Thyroid gland (tissue), 4 donors: ENCODE measurements around the gene PLEKHA8.

ENCODE experiments used
- POLR2A ChIP-seq, 2 donors: fragments of 450-650 bp; IDR thresholded peaks; one replicate each; pipeline ENCODE4 v1.6.1; 2017; ENCODE audit warnings: antibody characterized with exemption in 2 of 2, mild to moderate bottlenecking in 2 of 2, moderate library complexity in 1 of 2
- TF ChIP-seq, protein P1 (sequence below), 6 experiments: fragments of 200-600 bp in 3 of 6; fragments of 450-650 bp in 3 of 6; sonication (generic) in 3 of 6; IDR thresholded peaks; one replicate each; pipeline ENCODE4 v1.5.1; 2016 to 2019; ENCODE audit warnings: antibody characterized with exemption in 6 of 6, mild to moderate bottlenecking in 2 of 6, inconsistent platforms in 1 of 6, moderate library complexity in 1 of 6

DNA sequence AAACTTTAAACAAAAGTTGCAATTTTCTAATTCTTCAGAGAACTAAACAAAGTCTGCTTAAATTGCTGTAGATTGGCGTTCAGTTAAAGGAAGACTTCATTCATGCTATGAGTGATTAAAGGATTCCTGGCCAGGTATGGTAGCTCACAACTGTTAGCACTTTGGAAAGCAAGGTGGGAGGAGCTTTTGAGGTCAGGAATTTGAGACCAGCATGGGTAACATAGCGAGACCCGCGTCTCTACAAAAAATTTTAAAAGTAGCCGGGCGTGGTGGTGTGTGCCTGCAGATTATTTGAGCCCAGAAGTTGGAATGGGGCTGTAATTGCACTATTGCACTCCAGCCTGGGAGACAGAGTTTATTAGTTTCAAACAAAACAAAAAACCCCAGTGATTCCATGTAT is 25.1 kb upstream of the PLEKHA8 start:
- TF ChIP-seq, protein P1, sequence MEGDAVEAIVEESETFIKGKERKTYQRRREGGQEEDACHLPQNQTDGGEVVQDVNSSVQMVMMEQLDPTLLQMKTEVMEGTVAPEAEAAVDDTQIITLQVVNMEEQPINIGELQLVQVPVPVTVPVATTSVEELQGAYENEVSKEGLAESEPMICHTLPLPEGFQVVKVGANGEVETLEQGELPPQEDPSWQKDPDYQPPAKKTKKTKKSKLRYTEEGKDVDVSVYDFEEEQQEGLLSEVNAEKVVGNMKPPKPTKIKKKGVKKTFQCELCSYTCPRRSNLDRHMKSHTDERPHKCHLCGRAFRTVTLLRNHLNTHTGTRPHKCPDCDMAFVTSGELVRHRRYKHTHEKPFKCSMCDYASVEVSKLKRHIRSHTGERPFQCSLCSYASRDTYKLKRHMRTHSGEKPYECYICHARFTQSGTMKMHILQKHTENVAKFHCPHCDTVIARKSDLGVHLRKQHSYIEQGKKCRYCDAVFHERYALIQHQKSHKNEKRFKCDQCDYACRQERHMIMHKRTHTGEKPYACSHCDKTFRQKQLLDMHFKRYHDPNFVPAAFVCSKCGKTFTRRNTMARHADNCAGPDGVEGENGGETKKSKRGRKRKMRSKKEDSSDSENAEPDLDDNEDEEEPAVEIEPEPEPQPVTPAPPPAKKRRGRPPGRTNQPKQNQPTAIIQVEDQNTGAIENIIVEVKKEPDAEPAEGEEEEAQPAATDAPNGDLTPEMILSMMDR (IDR thresholded peaks at IDR 0.05), result no peak
- no peak for TF ChIP-seq POLR2A (IDR thresholded peaks at IDR 0.05)
